GM21619 (cell line): ENCODE results near the gene RPL28.
"Not testable (repeated sequence)": the region's sequence is repeated elsewhere in the genome, so short reads cannot be mapped to it uniquely, and the experiment has no call there.

Source experiments
- ATAC-seq: cut with Tn5 transposase; IDR thresholded peaks from one replicate; pipeline ENCODE4 v1.9.1; 2021; ENCODE audit not compliant: unreplicated experiment

RPL28 gene

DNA sequence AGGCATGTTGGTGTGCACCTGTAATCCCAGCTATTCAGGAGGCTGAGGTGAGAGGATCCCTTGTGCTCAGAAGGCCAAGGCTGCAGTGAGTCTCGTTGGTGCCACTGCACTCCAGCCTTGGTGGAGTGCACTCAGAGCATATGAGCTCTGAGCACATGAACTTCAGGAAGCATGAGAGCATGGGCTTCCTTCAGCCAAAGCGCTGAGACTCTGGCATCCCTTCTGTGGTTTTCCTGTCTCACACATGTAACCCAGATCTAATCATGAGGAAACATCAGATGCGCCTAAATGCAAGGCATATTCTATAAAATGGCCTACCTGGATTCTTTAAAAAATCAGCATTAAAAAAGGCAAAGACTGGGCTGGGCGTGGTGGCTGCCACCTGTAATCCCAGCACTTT lies 35.5 kb downstream of the RPL28 start:
- not testable (repeated sequence) for ATAC-seq

DNA sequence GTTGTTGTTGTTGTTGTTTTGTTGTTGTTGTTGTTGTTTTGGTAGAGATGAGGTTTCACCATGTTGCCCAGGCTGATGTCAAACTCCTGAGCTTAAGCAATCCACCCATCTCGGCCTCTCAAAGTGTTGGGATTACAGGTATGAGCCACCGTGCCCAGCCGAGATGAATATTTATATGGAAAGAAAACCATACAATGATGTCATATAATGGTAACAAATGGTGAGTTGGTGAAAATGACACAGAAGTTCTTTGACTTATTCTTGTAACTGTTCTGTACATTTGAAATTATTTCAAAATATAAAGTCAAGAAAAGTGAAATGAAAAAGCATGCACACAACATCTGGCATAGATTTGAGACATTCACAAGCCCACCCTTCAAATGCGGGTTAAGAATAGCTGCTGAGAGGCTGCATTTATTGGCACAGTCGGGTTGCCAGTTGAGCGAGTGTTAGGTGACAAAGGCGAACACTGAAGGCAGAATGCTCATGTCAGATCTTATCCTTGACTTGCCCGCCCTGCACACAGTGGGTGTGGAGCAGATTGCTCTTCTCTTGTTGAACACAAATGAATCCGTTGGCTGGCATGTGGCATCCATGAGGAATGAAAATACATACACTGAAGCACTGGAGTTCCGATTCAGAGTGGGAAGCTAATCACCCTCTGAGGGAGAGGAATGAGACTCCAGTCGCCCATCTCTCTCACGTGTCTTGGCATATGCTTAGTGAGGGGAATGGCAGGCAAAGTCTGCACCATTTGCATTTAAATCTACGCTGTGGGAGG lies 37.7 kb downstream of the RPL28 start:
- no peak for ATAC-seq

DNA sequence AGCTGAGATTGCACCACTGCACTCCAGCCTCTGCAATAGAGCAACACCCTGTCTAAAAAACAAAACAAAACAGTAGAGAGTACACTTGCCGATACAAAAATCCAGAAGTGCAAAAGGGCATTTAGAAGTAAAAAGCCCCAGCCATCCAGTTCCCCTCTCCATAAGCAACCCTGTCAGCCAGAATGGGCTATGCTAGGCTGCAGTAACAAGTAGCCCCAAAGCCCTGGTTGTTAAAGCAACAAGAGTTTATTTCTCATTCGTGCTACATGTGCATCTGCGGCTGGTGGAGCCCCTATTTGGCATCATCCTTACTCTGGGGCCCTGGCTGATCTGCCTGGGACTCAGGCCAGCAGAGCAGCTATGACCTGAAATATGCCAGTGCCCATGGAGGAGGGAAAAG lies 38.8 kb downstream of the RPL28 start:
- ATAC-seq = no peak

DNA sequence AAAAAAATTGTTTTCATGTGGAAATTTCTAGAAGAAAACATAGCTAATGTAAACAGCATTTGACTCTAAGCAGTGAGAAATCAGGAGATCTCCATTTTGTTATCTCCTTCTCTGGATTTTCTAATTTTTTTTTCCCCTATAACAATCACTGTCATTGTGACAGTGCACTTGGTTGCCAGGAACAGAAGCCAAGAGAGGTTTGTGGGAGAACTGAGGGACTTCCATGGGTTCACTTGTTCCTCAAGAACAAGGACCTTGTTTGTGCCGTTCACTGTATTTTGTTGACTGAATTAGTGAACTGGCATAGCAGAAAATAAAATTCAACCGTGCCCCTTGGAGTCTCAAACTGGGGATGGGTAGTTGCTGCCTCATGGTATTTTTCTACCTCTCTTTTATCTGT lies 40.3 kb downstream of the RPL28 start:
- ATAC-seq = no peak

DNA sequence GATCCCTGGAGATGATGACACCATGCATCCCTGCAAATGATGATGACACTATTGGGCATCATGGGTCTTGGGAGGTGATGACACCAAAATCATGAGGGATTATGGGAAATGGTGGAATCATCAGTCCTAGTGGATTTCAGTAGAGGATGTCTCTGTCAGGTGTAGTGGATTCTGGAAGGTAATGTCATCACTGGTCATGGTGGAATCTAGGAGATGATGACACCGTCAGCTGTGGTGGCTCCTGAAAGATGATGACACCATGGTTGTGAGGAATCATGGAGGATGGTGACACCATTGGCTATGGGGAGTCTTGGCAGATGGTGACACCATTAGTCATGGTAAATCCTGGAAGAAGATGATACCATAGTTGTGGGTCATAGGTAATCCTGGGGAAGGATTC lies 45.5 kb downstream of the RPL28 start:
- ATAC-seq = no peak

DNA sequence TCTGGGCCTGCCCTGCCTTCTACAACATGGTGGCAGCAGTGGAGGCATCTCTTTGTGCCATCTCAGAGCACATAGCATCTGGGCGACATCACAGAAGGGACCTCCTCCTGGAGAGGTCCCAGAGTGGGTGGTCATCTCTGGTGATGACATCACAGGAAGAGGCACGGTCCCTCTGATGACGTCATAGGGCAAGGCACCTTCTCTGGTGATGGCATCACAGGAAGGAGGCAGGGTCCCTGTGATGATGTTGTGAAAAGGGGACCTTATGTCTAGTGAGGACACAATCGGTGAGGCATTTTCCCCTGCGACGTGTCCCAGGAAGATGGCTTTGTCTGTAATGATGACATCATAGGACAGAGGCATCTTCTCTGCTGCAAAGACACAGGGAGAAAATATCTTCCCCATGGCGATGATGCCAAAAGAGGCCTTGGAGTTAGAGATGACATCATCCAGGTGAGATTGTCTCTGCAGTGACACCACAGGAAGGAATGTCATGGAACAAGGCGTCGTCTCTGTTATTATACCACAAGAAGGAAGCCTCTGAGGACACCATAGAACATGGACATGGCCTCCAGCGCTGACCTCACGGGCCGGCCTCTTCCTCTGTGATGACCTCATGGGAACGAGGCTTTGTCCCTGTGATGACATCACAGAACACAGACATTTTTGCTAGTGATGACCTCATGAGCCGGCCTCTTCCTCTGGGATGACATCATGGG lies 46.7 kb downstream of the RPL28 start:
- ATAC-seq = no peak

DNA sequence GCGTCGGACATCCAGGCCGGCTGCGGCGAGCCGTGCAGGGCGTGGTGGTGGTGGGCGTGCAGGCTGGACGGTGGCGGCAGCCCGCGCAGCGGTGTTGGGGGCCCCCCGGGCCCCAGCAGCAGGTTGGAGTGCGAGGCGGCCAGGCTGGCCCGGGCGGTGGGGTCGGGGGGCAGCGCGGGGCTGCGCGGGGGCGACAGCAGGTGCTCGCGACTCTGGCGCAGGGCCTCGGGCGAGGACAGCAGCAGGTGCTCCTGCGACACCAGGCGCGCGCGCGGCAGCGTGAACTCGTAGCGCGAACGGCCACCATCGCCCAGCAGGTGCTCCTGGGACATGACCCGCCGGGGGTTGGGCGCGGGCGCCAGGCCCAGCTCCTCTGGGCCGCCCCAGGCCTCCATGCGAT lies 47.6 kb downstream of the RPL28 start:
- no peak for ATAC-seq

DNA sequence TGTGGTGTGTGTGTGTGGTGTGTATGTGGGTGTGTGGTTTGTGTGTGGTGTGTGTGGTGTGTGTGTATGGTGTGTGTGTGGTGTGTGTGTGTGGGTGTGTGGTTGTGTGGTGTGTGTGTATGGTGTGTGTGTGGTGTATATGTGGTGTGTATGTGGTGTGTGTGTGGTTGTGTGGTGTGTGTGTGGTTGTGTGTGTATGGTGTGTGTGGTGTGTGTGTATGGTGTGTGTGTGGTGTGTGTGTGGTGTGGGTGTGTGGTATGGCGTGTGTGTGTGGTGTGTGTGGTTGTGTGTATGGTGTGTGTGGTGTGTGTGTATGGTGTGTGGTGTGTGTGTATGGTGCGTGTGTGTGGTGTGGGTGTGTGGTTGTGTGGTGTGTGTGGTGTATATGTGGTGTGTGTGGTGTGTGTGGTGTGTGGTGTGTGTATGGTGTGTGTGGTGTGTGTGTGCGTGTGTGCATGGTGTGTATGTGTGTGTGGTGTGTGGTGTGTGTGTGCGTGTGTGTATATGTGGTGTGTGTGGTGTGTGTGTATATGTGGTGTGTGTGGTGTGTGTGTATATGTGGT lies 48.7 kb downstream of the RPL28 start:
- no peak for ATAC-seq

DNA sequence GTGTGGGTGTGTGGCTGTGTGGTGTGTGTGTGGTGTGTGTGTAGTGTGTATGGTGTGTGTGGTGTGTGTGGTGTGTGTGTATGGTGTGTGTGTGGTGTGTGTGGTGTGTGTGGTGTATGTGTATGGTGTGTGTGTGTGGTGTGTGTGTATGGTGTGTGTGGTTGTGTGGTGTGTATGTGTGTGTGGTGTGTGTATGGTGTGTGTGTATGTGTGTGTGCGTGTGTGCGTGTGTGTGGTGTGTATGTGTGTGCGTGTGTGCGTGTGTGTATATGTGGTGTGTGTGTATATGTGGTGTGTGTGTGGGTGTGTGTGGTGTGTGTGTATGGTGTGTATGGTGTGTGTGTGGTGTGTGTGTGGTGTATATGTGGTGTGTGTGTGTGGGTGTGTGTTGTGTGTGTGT lies 49.3 kb downstream of the RPL28 start:
- ATAC-seq = no peak

DNA sequence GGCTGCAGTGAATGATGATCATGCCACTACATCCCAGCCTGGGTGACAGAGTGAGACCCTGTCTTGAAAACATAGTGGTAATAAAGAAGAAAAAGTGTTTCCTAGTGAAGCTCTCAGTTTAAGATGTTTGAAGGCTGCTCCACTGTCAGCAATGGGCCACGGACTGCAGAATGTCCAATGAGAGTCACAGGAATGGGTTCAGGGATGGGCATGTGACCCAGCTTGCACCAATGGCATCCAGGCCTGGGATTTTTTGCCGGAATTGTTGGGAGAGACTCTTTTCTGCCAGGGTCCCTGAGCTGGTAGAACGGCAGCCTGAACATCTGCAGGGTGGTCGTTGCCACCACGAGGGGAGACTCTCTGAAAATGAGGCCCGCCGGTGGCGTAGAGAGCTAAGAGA lies 51.1 kb downstream of the RPL28 start:
- ATAC-seq = no peak

DNA sequence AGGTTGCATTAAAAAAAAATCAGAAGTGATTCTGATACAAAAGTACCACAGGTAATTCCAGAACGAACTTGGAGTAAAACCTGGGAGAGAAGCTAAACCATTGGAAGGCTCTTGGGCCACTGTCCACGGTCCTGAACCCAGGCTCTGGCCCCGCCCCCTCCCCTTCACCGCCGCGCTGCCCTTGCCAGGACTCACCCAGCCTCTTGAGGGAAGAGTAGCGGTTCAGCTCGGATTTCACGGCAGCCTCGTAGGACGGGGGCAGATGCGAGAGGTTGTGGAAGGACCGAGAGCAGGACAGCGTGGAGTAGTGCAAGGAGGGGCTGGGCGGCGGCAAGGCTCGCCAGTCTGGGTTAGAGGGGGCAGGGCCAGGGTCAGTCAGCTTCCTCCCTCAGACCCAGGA lies 51.7 kb downstream of the RPL28 start:
- no peak for ATAC-seq

DNA sequence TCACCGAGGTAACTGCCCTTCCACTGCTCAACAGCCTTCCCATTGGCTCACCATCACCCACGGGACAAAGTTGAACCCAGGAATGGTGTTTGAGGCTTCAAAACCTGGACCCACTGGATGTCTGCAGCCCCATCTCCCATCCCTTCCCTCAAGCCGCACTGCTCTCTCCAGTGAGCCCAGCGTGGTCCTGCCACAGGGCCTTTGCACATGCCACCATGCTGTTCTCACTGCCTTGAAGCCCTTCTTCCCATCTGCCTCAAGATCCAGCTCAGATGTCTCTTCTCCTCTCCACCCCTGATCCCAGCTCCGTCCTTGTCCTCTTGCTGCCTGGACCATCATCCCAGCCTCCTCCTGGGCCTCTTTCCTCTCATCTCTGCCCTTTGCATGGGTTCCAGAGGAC lies 53.3 kb downstream of the RPL28 start:
- no peak for ATAC-seq

DNA sequence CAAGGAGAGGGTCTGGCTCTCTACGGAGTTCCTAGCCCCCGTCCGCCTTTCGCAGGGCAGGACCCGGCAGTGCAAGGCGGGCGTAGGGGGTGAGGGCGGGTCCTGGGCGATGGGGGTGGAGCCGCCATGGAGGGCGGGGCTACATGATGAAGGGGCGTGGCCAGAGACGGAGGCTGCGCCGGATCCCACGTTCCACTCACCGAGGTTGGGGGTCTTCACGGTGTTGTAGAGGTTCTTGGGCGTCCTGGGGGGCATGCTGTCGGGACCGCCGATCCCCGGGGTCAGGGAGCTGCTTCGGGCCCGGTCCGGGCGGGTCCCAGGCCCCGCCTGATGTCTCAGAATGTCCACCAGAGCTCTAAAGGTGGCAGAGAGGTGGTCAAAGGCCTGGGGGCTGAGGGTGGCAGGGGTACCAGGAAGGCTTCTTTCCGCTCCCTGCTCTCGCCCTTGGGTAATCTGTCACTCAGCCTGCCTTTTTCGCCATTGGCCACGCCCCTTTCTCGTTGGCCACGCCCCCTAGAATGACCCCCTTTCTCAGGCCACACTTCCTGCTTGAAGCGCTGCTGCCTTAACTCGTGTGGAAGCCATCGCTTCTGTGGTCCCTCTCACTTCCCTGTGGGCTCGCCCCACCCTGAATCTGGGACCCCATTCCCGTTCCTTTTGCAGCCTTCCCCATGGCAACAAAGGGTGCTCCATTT lies 54.8 kb downstream of the RPL28 start:
- ATAC-seq = no peak

DNA sequence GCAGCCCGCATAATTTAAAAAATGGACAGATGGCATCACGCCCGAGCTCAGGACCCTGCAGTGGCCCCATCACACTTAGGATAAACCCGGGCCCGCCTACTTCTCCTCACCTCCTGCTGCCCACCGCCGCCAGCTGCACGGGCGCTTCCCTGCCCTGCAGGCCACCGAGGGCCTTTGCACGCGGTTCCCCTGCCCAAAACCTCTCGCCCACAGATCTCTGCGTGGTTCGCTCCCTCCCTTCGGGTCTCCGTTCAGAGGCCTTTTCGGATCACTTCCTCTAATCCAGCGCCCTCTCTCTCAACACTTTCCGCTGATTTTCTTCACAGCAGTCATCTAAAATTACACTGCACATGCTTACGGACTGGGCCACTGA lies 55.6 kb downstream of the RPL28 start:
- ATAC-seq = no peak

DNA sequence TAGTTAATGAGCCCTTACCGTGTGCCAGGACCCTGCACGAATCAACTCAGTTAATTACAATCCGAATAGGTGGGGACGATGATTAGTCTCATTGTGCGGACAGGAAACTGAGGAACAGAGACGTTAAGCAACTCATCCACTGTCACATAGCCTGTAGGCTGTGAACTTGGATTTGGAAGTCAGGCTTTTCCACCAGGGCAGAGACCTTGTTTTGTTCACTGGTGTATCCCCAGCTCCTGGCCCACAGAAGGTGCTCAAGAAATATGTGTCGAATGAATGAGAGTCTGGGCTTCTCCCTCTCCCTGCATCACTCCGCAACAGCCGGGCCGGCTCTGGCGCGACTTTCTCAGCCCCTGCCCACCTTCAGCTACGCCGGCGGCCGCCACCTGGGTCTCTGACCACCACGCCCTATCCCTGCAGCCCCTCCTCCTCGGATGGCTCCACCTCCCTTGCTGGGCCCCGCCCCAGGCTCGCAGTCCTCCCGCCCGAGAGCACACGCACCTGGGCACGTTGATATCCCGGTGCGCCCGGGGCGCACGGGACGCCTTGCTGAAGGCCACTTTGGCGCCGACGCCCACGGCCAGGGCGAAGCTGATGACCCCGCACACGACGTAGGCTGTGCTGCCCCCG lies 56.1 kb downstream of the RPL28 start:
- ATAC-seq = no peak

DNA sequence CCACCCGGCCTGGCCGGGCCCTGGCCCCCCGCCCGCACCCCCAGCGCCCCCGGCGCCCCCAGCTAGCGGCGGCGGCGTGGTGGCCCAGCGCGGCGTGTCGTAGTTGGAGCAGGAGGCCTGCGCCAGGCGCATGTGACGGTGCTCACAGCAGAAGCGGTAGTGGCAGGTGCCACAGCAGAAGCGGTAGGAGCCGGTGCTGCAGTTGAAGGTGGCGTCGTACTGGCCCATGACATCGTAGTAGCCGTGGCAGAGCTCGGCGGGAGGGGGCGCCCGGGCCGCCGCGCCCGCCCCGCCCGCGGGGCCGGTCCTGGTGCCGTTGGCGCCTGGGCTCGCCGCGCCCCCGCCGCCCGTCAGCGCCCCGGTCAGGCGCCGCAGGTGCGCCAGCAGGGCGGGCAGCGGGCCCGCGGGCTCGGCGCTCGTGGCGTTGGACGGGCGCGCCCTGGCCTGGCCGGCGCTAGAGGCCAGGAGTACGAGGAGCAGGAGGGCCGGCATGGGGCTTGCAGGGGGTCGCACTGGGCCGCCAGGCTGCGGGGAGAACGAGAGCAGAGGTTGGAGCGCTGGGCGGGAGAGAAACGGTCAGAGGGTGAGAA lies 56.7 kb downstream of the RPL28 start:
- ATAC-seq = no peak

DNA sequence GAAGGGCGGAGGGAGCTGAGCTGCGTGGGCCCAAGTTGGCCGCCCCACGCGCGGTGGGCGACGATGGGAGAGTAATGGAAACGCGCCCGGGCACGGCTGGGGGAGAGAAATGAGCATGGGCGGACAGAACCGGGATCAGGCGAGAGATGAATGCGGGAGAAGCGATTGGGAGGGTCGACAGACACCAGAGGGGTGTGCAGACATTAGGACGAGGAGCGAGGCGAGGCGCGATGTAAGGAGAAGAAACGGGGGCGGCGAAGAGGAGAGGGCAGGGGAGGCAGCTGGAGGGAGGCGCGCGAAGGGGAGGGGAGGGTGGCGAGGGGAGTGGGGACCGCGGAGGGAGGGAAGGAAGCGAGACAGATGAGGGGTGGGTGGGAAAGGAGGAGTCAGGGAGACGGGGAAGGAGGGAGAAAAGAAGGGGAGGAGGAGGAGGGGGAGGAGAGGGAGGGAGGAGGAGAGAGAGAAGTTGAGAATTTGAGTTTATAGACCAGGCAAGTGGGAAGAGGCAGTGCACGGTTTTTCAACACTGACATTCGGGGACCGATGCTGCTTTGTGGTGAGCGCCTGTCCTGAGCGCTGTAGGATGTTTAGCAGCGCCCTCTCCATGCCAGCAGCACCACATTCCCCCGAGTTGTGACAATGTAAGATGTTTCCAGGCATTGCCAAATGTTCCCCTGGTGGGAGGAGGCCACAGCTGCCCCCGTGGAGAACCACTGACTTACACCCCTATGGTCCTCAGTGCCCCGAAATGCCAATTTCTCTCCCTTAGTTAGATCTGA lies 57.5 kb downstream of the RPL28 start, which contains the start of gene SHISA7:
Gene SHISA7 (minus strand): TSS at position 256 of the 779 bp plus-strand sequence. CDS start 437 bp downstream, outside the sequence.
- ATAC-seq = no peak

DNA sequence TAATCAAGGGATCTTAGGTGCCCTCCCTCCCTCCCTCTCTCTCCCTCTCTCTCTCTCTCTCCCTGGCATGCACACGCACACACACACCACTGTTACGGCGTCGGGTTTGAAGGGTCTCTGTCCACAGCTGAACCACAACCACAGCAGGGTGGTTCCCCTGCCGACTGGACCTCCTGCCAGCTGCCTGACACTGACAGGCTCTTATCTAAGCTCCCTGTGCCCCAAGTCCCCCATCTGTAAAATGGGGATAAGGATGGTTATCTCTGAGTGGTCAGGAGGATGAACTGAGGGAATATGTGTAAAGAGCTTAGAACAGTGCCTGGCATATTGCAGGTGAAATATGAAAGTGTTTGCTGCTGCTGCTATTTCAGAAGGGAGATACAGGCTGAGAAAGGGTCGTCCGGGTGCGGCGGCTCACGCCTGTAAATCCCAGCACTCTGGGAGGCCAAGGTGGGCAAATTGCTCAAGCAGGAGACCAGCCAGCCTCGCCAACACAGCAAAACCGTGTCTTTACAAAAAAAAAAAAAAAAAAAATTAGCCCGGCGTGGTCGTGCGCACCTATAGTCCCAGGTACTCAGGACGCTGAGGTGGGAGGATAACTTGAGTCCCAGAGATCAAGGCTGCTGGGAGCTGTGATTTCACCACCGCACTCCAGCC lies 58.2 kb downstream of the RPL28 start:
- no peak for ATAC-seq

DNA sequence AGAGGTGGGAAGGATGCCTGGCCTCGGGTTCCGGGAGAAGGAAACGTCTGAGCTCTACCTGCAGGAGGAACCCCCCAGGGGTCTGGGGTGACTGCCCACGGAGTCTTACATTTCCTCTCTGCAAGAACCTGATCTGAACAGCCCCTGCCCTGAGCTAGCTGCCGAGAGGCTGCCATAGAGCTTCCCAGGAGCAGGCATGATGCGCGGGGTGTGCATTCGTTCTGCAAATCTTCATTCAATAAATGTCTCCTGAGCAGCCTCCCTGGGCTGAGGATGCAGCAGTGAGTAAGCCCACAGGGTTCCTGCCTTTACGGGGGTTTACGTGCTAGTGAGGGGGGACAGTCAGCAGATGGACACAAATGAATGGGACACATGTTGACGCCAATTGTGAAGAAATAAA lies 58.9 kb downstream of the RPL28 start:
- ATAC-seq = no peak

DNA sequence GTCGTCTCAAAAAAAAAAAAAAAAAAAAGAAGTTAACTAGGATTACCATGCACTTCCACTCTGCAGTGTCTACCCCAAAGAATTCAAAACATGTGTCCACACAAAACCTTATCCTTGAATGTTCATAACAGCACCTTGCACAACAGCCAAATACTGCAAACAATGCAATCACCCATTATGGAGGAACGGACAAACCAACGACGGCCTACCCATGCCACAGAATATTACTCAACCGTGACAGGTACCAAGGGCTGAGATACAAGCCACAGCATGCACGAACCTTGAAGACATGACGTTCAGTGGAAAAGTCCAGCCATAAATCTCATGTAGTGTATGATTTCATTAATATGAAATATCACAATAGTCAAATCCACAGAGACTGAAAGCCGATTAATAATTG lies 60.3 kb downstream of the RPL28 start:
- ATAC-seq = no peak
